Keratinocyte (primary cell): Measurements from ENCODE around the gene TEX48. TPM values are rescaled to one million over a fixed set of nuclear protein-coding genes. Genes with fewer than 3 reads are reported as not detected.

Experiments
- DNase-seq: peaks from one replicate; pipeline ENCODE4 v3.0.0-alpha.2; 2011; ENCODE audit warnings: low read depth, missing footprints, low spot score
- FAIRE-seq: peaks from 2 replicates; lab custom pipeline; 2011; peaks lifted over from hg19 to GRCh38; lab: Jason Lieb, UNC
- H2AFZ ChIP-seq: 2 replicates; pipeline ENCODE4 v1.6.0; 2012; ENCODE audit warnings: low read length, control low read depth, inconsistent platforms; ENCODE audit not compliant: control insufficient read depth
- H3K27ac ChIP-seq: 2 replicates; pipeline ENCODE4 v1.5.1; 2011; ENCODE audit warnings: low read length; ENCODE audit not compliant: control insufficient read depth, insufficient read depth
- H3K27me3 ChIP-seq: 3 replicates; pipeline ENCODE4 v1.6.0; 2011; ENCODE audit warnings: low read length; ENCODE audit not compliant: control insufficient read depth, insufficient read depth; ENCODE audit errors: extremely low read depth
- H3K36me3 ChIP-seq, 2 experiments: 2 replicates in 1 of 2; 3 replicates in 1 of 2; pipeline ENCODE4 v1.5.1; 2011; ENCODE audit warnings: low read length in 2 of 2, mild to moderate bottlenecking in 1 of 2; ENCODE audit not compliant: control insufficient read depth in 2 of 2, insufficient read depth in 2 of 2; ENCODE audit errors: extremely low read depth in 1 of 2
- H3K4me1 ChIP-seq: 3 replicates; pipeline ENCODE4 v1.5.1; 2011; ENCODE audit warnings: low read length; ENCODE audit not compliant: control insufficient read depth, insufficient read depth; ENCODE audit errors: extremely low read depth
- H3K4me2 ChIP-seq: 3 replicates; pipeline ENCODE4 v1.6.0; 2011; ENCODE audit warnings: low read depth, low read length; ENCODE audit not compliant: control insufficient read depth, insufficient read depth; ENCODE audit errors: extremely low read depth
- H3K4me3 ChIP-seq, 3 experiments: fragments of 200-600 bp in 1 of 3; sonication (generic) in 1 of 3; 2 replicates in 2 of 3; 3 replicates in 1 of 3; pipeline ENCODE4 v1.5.1; 2011 to 2016; ENCODE audit warnings: low read length in 3 of 3, mild to moderate bottlenecking in 3 of 3, control low read depth in 2 of 3, inconsistent platforms in 1 of 3, low read depth in 1 of 3, mixed read lengths in 1 of 3, mixed run types in 1 of 3, moderate library complexity in 1 of 3; ENCODE audit not compliant: control insufficient read depth in 2 of 3, insufficient read depth in 2 of 3; ENCODE audit errors: extremely low read depth in 1 of 3
- H3K79me2 ChIP-seq: 2 replicates; pipeline ENCODE4 v1.6.0; 2012; ENCODE audit warnings: low read length; ENCODE audit not compliant: control insufficient read depth, insufficient read depth
- H3K9ac ChIP-seq: 3 replicates; pipeline ENCODE4 v1.6.0; 2011; ENCODE audit warnings: low read length; ENCODE audit not compliant: control insufficient read depth, insufficient read depth; ENCODE audit errors: extremely low read depth
- H3K9me1 ChIP-seq: 3 replicates; pipeline ENCODE4 v1.6.0; 2011; ENCODE audit warnings: low read length; ENCODE audit not compliant: control insufficient read depth, insufficient read depth; ENCODE audit errors: extremely low read depth
- H3K9me3 ChIP-seq: 2 replicates; pipeline ENCODE4 v1.5.1; 2012; ENCODE audit warnings: low read depth, low read length; ENCODE audit not compliant: control insufficient read depth
- H4K20me1 ChIP-seq: 3 replicates; pipeline ENCODE4 v1.6.0; 2011; ENCODE audit warnings: low read length; ENCODE audit not compliant: control insufficient read depth, insufficient read depth; ENCODE audit errors: extremely low read depth
- CTCF ChIP-seq, 3 experiments: IDR thresholded peaks in 1 of 3; conservative IDR thresholded peaks in 1 of 3; optimal IDR thresholded peaks in 1 of 3; 2 replicates in 2 of 3; 3 replicates in 1 of 3; pipeline versions ENCODE3 to v1.5.1; 2011; ENCODE audit warnings: low read length in 3 of 3, mild to moderate bottlenecking in 3 of 3, moderate library complexity in 2 of 3, control low read depth in 1 of 3, inconsistent platforms in 1 of 3; ENCODE audit not compliant: insufficient read depth in 2 of 3; ENCODE audit errors: extremely low read depth in 1 of 3
- EZH2 ChIP-seq: IDR thresholded peaks from one replicate; pipeline ENCODE4 v1.6.1; 2012; ENCODE audit warnings: inconsistent platforms, mild to moderate bottlenecking, low read length, moderate library complexity
- dilution Hi-C: fragments of 300-500 bp; cut with MboI; formaldehyde crosslinking; loops from one replicate; pipeline ENCODE4 v1.7.0; 2020; ENCODE audit warnings: low sequenced_read_pairs; ENCODE audit not compliant: extremely low pct_ligation_motif_present
- polyA plus RNA-seq, 5 experiments: library from polyadenylated mRNA; depleted of rRNA in 3 of 5; stranded (reverse) in 3 of 5; stranded (forward) in 1 of 5; unstranded in 1 of 5; fragments of >200 nt; gene quantifications; 1 replicate in 1 of 5; 2 replicates in 3 of 5; 3 replicates in 1 of 5; pipeline versions ENCODE4 v1.2.1 to v1.2.3, GENCODE V29; 2011 to 2012; ENCODE audit warnings: missing spikeins in 2 of 5, low read depth in 1 of 5, low replicate concordance in 1 of 5

Gene TEX48
- polyA plus RNA-seq, 1 donor (not counting 4 experiments of a cell fraction or from before 2014, with no cell fraction given): not detected

GRCh38 chr9:114666401-114666800 is 15.6 kb downstream of the TEX48 start:
- Histone ChIP-seq H3K9me3 (no peaks in the 10 kb centered on the region), H3K79me2 (no peaks in the 10 kb centered on the region), H3K4me2 (no peak overlapping the region), H3K36me3 (no peaks in the 10 kb centered on the region), H3K4me1 (no peaks in the 10 kb centered on the region), H3K9ac (no peak overlapping the region), H2AFZ (no peak overlapping the region), H3K27me3 (no peaks in the 10 kb centered on the region), H3K9me1 (no peaks in the 10 kb centered on the region), H4K20me1 (no peaks in the 10 kb centered on the region), H3K4me3 (no peak overlapping the region), H3K27ac (no peak overlapping the region)
- FAIRE-seq (no peak), DNase-seq (no peak)
- dilution Hi-C loops: no loop called here
- no peak for TF ChIP-seq EZH2

GRCh38 chr9:114664181-114664580 is 17.8 kb downstream of the TEX48 start:
- H3K4me2 ChIP-seq: no peak overlapping the region
- no peaks in the 10 kb centered on the region for H3K9me1 ChIP-seq
- no peak overlapping the region for H3K4me3 ChIP-seq
- peaks cover 10% of the 10 kb centered on the region for H3K4me1 ChIP-seq
- H4K20me1 ChIP-seq: no peaks in the 10 kb centered on the region
- TF ChIP-seq EZH2 (no peak), CTCF (optimal IDR thresholded peaks at IDR 0.05 in 1 of 3, IDR thresholded peaks at IDR 0.05 in 1 of 3, conservative IDR thresholded peaks at IDR 0.05 in 1 of 3; ENCODE audit: extremely low read depth in 1 of 3, insufficient read depth in 2 of 3, low read length in 3 of 3) (no peak)
- FAIRE-seq (no peak), DNase-seq (no peak)
- no peaks in the 10 kb centered on the region for H3K79me2 ChIP-seq
- dilution Hi-C loops: no loop called here
- H3K36me3 ChIP-seq: no peaks in the 10 kb centered on the region
- no peaks in the 10 kb centered on the region for H3K27me3 ChIP-seq
- H3K9ac ChIP-seq: no peak overlapping the region
- no peaks in the 10 kb centered on the region for H3K9me3 ChIP-seq
- H3K27ac ChIP-seq: no peak overlapping the region
- H2AFZ ChIP-seq: no peak overlapping the region
